BLaER1 (cell line): Measurements from ENCODE around the gene PCGF3.
"Not testable (repeated sequence)": the region's sequence is repeated elsewhere in the genome, so short reads cannot be mapped to it uniquely, and the experiment has no call there.

Experiments used
- H3K27ac ChIP-seq: shearing (Covaris generic); formaldehyde crosslinking; 2 replicates; pipeline ENCODE4 v1.8.1; 2022
- H3K27me3 ChIP-seq: shearing (Covaris generic); formaldehyde crosslinking; 2 replicates; pipeline ENCODE4 v1.8.1; 2022
- H3K36me3 ChIP-seq: shearing (Covaris generic); formaldehyde crosslinking; 2 replicates; pipeline ENCODE4 v1.8.1; 2022
- H3K4me1 ChIP-seq: shearing (Covaris generic); formaldehyde crosslinking; 2 replicates; pipeline ENCODE4 v1.8.1; 2022
- H3K4me2 ChIP-seq: shearing (Covaris generic); formaldehyde crosslinking; 2 replicates; pipeline ENCODE4 v1.8.1; 2022
- H3K4me3 ChIP-seq: shearing (Covaris generic); formaldehyde crosslinking; 2 replicates; pipeline ENCODE4 v1.8.1; 2022
- H3K9ac ChIP-seq: shearing (Covaris generic); formaldehyde crosslinking; 2 replicates; pipeline ENCODE4 v1.8.1; 2022
- H3K9me3 ChIP-seq: shearing (Covaris generic); formaldehyde crosslinking; 2 replicates; pipeline ENCODE4 v1.8.1; 2022
- H4K20me1 ChIP-seq: shearing (Covaris generic); formaldehyde crosslinking; 2 replicates; pipeline ENCODE4 v1.8.1; 2022
- Cebpa-rat ChIP-seq: shearing (Covaris generic); IDR thresholded peaks from 2 replicates; pipeline ENCODE4 v1.8.1; 2022

PCGF3 gene

DNA sequence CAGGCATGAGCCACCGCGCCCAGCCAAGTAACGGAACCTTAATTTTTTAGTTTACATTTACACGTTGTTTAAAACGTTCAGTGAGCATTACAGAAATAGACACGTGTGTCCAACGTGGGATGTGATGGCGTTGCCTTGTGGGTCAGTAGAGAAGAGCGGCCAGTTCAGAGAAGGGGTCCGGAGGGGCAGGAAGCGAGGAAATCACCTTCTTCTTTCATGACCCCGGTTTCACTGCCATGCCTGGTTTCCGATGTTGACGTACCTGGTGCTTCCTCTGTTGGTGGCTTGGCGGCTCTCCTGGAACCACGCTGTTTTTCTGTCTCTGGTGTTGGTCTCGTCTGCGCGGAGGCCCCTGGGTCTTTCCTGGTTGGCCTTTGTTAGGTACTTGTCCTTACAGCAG lies 42.8 kb downstream of the PCGF3 start:
- H4K20me1 ChIP-seq, result peaks cover 72% of the 10 kb centered on the region
- no peak overlapping the region for H3K4me2 ChIP-seq
- no peak overlapping the region for H3K4me3 ChIP-seq
- H3K27me3 ChIP-seq, result no peaks in the 10 kb centered on the region
- H3K36me3 ChIP-seq, result peaks cover 61% of the 10 kb centered on the region
- H3K27ac ChIP-seq, result no peak overlapping the region
- no peak overlapping the region for H3K9ac ChIP-seq
- no peak for TF ChIP-seq Cebpa-rat
- peaks cover 41% of the 10 kb centered on the region for H3K4me1 ChIP-seq
- no peaks in the 10 kb centered on the region for H3K9me3 ChIP-seq

- no peak for TF ChIP-seq Cebpa-rat
- H3K27me3 ChIP-seq, result no peaks in the 10 kb centered on the region
- no peak overlapping the region for H3K9ac ChIP-seq
- H3K27ac ChIP-seq, result no peak overlapping the region
- H4K20me1 ChIP-seq, result peaks cover 76% of the 10 kb centered on the region
- no peak overlapping the region for H3K4me3 ChIP-seq
- no peaks in the 10 kb centered on the region for H3K9me3 ChIP-seq
- peaks cover 56% of the 10 kb centered on the region for H3K4me1 ChIP-seq
- H3K36me3 ChIP-seq, result peaks cover 65% of the 10 kb centered on the region
- H3K4me2 ChIP-seq, result peak overlapping the region; percentile 95
Observed at GRCh38 chr4:749698-750666, 44.4 kb downstream of the PCGF3 start.

- Histone ChIP-seq H3K4me1 (peaks cover 59% of the 10 kb centered on the region), H3K36me3 (peaks cover 82% of the 10 kb centered on the region), H4K20me1 (peaks cover 93% of the 10 kb centered on the region)
Observed at GRCh38 chr4:751676-752075, 46.0 kb downstream of the PCGF3 start.

DNA sequence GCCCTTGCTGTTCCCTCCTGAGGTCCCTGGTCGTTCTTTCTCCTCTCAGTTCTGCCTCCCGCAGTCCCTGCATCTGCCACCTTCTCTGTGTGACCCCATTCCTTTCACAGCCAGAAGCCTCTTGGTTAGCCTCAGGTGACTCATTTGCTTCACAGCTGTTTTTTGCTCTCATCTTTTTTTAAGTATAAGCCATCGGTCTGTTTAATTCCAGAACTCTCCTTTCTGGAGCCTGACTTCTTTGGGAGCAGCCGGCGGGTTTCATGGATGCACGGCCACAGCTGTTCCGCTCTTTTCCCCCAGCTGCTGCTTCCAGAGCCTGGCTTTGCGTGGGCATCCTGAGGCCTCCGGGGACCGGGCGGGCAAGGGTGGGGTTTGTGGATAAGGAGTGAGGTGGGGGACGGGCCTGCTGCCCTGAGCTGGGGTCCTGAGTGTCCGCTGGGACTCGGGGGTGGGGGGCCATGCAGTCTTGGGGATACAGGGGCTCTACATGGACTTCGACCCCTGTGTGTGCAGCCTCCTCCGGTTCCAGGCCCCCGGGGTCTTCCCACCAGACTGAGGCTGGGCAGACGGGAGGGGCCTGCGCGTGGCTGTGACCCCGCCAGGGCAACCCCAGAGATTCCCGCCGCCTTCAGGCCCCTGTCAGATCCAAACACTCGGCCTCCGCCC lies 46.7 kb downstream of the PCGF3 start:
- H3K36me3 ChIP-seq, result peaks cover 88% of the 10 kb centered on the region

More at GRCh38 chr4:751676-752075, 46.0 kb downstream of the PCGF3 start:
- Histone ChIP-seq H3K9ac (peak overlapping the region; percentile 72), H3K4me2 (peak overlapping the region; percentile 95), H3K27me3 (no peaks in the 10 kb centered on the region), H3K4me3 (peak overlapping the region; percentile 40), H3K9me3 (no peaks in the 10 kb centered on the region), H3K27ac (peak overlapping the region; percentile 56)
- TF ChIP-seq Cebpa-rat, result no peak

DNA sequence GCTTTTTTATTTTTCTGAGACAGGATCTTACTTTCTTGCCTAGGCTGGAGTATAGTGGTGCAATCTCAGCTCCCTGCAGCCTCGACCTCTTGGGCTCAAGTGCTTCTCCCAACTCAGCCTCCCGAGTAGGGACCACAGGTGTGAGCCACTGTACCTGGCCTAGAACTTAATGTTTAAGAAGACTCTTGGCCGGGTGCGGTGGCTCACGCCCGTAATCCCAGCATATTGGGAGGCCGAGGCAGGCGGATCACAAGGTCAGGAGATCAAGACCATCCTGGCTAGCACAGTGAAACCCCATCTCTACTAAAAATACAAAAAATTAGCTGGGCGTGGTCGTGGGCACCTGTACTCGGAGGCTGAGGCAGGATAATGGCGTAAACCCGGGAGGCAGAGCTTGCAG lies 47.6 kb downstream of the PCGF3 start:
- peaks cover 89% of the 10 kb centered on the region for H3K36me3 ChIP-seq
- H4K20me1 ChIP-seq, result peaks cover 100% of the 10 kb centered on the region
- H3K9ac ChIP-seq, H3K27ac ChIP-seq, H3K9me3 ChIP-seq, H3K4me3 ChIP-seq, H3K27me3 ChIP-seq: not testable (repeated sequence)
- peak overlapping the region; percentile 95 for H3K4me2 ChIP-seq
- peaks cover 59% of the 10 kb centered on the region for H3K4me1 ChIP-seq

More for the DNA sequence above, 46.7 kb downstream of the PCGF3 start:
- Histone ChIP-seq H3K27me3 (no peaks in the 10 kb centered on the region), H3K4me2 (peak overlapping the region; percentile 95), H3K4me1 (peaks cover 59% of the 10 kb centered on the region), H3K4me3 (peak overlapping the region; percentile 40), H3K9me3 (no peaks in the 10 kb centered on the region), H4K20me1 (peaks cover 100% of the 10 kb centered on the region), H3K9ac (peak overlapping the region; percentile 72), H3K27ac (peak overlapping the region; percentile 56)
- TF ChIP-seq Cebpa-rat, result no peak

DNA sequence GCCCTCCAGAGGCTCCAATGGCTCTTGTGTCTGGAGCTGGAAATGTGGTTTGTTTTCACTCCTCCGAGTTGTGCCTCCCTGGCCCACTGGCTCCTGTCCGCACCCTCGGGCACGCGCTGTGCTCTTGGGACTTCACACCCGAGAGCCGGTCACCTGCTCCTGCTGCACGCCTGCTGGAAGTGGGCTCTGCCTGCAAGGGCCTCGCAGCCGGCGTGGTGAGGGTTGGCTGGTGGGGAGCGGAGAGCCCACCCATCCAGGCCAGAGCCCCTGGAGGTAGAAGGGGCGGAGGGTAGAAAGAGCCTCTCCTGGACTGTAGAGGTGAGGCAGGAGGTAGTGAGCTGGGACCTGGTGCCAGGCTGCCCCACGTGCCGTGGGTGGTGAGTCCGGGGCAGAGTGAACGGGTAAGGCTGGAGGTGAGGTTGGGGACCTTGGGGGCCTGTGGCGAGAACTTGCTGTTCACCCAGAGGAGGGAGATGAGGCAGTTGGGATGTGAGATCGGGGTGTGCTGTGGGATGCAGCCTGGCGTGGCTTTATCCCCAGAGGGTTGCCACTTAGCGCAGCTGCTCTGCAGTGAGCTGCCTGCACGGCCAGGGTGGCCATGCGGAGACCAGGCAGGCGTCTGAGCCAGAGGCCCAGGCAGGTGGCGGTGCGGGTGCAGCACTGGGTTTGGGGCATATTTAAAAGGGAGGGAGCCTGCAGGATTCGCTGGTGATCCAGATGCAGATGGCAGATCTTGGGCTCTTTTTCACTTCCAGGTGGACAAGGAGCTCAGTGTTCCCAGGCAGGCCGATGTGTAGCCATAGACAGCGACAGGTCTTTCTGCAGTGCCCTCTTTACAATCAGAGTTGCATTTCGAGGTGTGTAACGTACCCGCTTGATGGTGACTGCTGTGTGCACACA lies 48.8 kb downstream of the PCGF3 start:
- H3K9ac ChIP-seq, result 0 out of 2 replicates have a peak overlapping the region, but pooled peaks have one; percentile 18
- peak overlapping the region; percentile 67 for H3K4me2 ChIP-seq
- no peak for TF ChIP-seq Cebpa-rat
- H3K4me1 ChIP-seq, result peaks cover 58% of the 10 kb centered on the region
- no peak overlapping the region for H3K4me3 ChIP-seq
- H3K27me3 ChIP-seq, result no peaks in the 10 kb centered on the region
- H3K27ac ChIP-seq, result 0 out of 2 replicates have a peak overlapping the region, but pooled peaks have one; percentile 40
- peaks cover 80% of the 10 kb centered on the region for H3K36me3 ChIP-seq
- no peaks in the 10 kb centered on the region for H3K9me3 ChIP-seq
- peaks cover 89% of the 10 kb centered on the region for H4K20me1 ChIP-seq

DNA sequence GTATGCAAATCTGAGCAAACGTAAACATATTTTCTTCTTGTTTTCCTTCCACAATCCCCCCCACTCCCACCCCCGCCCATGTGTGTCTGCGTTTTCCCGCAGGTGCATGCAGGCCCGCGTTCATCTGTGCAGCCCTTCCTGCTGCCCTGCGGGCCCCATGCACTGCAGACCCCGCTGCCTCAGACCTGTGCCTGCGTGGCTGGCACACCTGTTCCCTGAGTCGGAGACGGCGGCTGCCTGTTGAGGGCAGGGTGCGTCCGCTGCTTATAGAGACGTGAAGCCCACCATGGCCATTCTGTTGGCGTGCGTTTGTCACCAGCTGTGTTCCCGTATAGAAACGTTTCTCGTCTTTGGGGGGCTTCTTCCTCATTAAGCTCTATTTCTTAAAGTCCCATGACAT lies 51.5 kb downstream of the PCGF3 start:
- H3K9ac ChIP-seq, result no peak overlapping the region
- no peaks in the 10 kb centered on the region for H3K27me3 ChIP-seq
- no peak overlapping the region for H3K27ac ChIP-seq
- H3K9me3 ChIP-seq, result no peaks in the 10 kb centered on the region
- no peak for TF ChIP-seq Cebpa-rat
- H3K4me1 ChIP-seq, result peaks cover 32% of the 10 kb centered on the region
- no peak overlapping the region for H3K4me3 ChIP-seq
- peaks cover 86% of the 10 kb centered on the region for H4K20me1 ChIP-seq
- H3K36me3 ChIP-seq, result peaks cover 87% of the 10 kb centered on the region
- H3K4me2 ChIP-seq, result no peak overlapping the region

DNA sequence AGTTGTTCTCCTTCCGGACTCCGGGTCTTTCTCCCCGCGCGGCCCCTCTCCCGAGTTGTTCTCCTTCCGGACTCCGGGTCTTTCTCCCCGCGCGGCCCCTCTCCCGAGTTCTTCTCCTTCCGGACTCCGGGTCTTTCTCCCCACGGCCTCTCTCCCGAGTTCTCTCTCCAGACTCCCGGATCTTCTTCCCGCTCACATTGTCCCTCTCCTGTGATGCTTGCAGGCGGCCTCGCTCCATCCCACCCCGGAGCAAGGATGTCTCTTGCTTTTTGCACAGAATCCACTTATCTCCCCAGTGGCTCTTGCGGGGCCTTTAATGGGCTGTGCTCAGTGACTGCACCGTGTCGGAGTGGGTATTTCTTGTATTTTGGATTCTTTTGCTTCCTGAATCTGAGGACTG lies 54.2 kb downstream of the PCGF3 start:
- H3K9me3 ChIP-seq, H3K4me3 ChIP-seq, H3K4me1 ChIP-seq, H3K9ac ChIP-seq, H3K4me2 ChIP-seq, H3K27ac ChIP-seq, H3K27me3 ChIP-seq: not testable (repeated sequence)
- Histone ChIP-seq H4K20me1 (peaks cover 86% of the 10 kb centered on the region), H3K36me3 (peaks cover 87% of the 10 kb centered on the region)

DNA sequence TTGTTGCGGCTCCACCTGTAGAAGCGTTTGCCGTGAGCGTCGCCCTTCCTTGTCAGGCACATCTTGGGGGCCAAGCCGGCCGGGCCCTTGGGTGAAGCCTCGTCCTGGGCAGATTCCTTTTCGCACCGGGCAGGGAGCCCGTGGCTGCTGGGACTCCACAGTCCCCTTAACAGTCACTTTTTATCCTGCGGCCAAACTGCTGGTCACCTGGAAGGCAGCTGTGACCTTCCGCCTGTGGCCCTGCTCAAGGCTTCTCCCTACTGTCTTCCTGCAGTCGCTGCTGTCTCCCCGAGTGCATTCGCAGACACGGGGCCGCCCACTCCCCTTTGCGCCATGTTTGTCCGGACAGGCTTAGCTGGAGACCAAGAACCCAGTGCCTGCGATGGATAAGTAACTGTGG lies 55.0 kb downstream of the PCGF3 start:
- no peak overlapping the region for H3K27ac ChIP-seq
- H3K4me3 ChIP-seq, result no peak overlapping the region
- peaks cover 87% of the 10 kb centered on the region for H3K36me3 ChIP-seq
- H3K4me1 ChIP-seq, result peaks cover 13% of the 10 kb centered on the region
- TF ChIP-seq Cebpa-rat, result no peak
- H3K27me3 ChIP-seq, result no peaks in the 10 kb centered on the region
- peaks cover 86% of the 10 kb centered on the region for H4K20me1 ChIP-seq
- H3K4me2 ChIP-seq, result no peak overlapping the region
- no peak overlapping the region for H3K9ac ChIP-seq
- no peaks in the 10 kb centered on the region for H3K9me3 ChIP-seq
